Transverse colon (tissue), 3 donors: Measurements from ENCODE around the gene TPP2.

Source experiments
- POLR2A ChIP-seq: fragments of 450-650 bp; IDR thresholded peaks from one replicate; pipeline ENCODE4 v1.6.1; 2016; ENCODE audit warnings: antibody characterized with exemption, mild to moderate bottlenecking, moderate library complexity
- TF ChIP-seq, protein P1 (sequence below), 5 experiments: fragments of 200-600 bp in 3 of 5; fragments of 450-650 bp in 2 of 5; sonication (generic) in 3 of 5; IDR thresholded peaks; 1 replicate in 2 of 5; 2 replicates in 3 of 5; pipeline ENCODE4 v1.5.1; 2016 to 2017; ENCODE audit warnings: antibody characterized with exemption in 5 of 5, inconsistent platforms in 3 of 5, mild to moderate bottlenecking in 2 of 5, moderate library complexity in 1 of 5

DNA sequence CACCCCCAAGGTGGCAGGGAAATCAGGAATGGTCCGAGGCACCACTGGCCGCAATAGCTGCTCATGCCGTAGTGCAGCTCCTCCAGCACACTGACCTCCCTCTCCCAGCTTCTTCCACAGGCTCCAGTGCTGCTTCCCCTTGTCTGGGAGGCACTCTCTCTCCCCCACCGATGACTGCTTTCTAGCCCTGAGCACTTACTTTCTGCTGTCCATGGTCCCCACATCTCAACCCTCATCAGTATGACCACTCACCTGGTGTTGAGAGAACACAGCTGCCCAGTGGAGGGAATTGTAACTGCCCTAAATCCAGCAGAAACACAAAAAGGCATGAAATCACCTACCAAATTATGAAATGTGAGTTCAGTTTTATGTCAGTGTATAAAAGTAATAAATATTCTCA lies 28.9 kb upstream of the TPP2 start:
- TF ChIP-seq POLR2A = no peak
- TF ChIP-seq, protein P1, sequence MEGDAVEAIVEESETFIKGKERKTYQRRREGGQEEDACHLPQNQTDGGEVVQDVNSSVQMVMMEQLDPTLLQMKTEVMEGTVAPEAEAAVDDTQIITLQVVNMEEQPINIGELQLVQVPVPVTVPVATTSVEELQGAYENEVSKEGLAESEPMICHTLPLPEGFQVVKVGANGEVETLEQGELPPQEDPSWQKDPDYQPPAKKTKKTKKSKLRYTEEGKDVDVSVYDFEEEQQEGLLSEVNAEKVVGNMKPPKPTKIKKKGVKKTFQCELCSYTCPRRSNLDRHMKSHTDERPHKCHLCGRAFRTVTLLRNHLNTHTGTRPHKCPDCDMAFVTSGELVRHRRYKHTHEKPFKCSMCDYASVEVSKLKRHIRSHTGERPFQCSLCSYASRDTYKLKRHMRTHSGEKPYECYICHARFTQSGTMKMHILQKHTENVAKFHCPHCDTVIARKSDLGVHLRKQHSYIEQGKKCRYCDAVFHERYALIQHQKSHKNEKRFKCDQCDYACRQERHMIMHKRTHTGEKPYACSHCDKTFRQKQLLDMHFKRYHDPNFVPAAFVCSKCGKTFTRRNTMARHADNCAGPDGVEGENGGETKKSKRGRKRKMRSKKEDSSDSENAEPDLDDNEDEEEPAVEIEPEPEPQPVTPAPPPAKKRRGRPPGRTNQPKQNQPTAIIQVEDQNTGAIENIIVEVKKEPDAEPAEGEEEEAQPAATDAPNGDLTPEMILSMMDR (IDR thresholded peaks at IDR 0.05) = no peak
